HCT116 (cell line): Measurements from ENCODE around the gene ARHGEF6. TPM values are rescaled to one million over a fixed set of nuclear protein-coding genes. Genes with fewer than 3 reads are reported as not detected.

ENCODE experiments used
- ATAC-seq: fragments of 200-7000 bp; cut with Tn5 transposase; 2 replicates; pipeline ENCODE4 v1.9.1; 2020; ENCODE audit warnings: mild to moderate bottlenecking, moderate library complexity
- BruUV-seq: library from RNA; stranded (reverse); fragments of 400-500 nt; replicated peaks from 2 replicates; lab custom pipeline; 2021; lab: Mats Ljungman, UMichigan
- CTCF ChIA-PET: fragments of 300-600 bp; sonication (Branson Sonifier 250); formaldehyde crosslinking; loops from one replicate; lab custom pipeline; 2021; ENCODE audit warnings: antibody characterized with exemption; lab: Charles Lee
- POLR2A ChIA-PET: fragments of 300-600, 350-600 bp; sonication (Branson Sonifier 250); formaldehyde crosslinking; loops from one replicate; lab custom pipeline; 2021; ENCODE audit warnings: antibody characterized with exemption; lab: Charles Lee
- RAD21 ChIA-PET, 2 experiments: fragments of 300-600 bp; sonication (Branson Sonifier 250); formaldehyde crosslinking; loops; one replicate each; lab custom pipeline; 2023; ENCODE audit warnings: low total read pairs in 2 of 2; ENCODE audit not compliant: uncharacterized antibody in 2 of 2, unreplicated experiment in 2 of 2, low non-redundant PET in 1 of 2; lab: Charles Lee
- DNase-seq: peaks from one replicate; pipeline ENCODE4 v3.0.0-alpha.2; 2010; ENCODE audit warnings: low read depth, low spot score
- H2AFZ ChIP-seq: fragments of 200-600 bp; shearing (Covaris generic), sonication (generic); 2 replicates; pipeline ENCODE4 v1.6.1; 2017; ENCODE audit warnings: low read depth, mixed run types, mixed read lengths, antibody characterized with exemption, low read length; ENCODE audit not compliant: poor library complexity, severe bottlenecking
- H3K27ac ChIP-seq: 2 replicates; pipeline ENCODE4 v1.5.1; 2012; ENCODE audit warnings: low read depth, low read length
- H3K27me3 ChIP-seq: fragments of 200-600 bp; sonication (generic); 2 replicates; pipeline ENCODE4 v1.6.1; 2016; ENCODE audit warnings: mixed run types, low read length, mixed read lengths; ENCODE audit not compliant: insufficient read depth
- H3K36me3 ChIP-seq, 2 experiments: fragments of 200-500 bp in 1 of 2; fragments of 200-600 bp in 1 of 2; sonication (Bioruptor generic) in 1 of 2; sonication (generic) in 1 of 2; 2 replicates each; pipeline versions ENCODE4 v1.5.1 to v1.6.1; 2014 to 2016; ENCODE audit warnings: low read length in 2 of 2, inconsistent platforms in 1 of 2, mixed read lengths in 1 of 2, mixed run types in 1 of 2; ENCODE audit not compliant: insufficient read depth in 2 of 2, control insufficient read depth in 1 of 2
- H3K4me1 ChIP-seq, 2 experiments: fragments of 200-600 bp in 1 of 2; sonication (generic) in 1 of 2; 2 replicates each; pipeline versions ENCODE4 v1.5.1 to v1.6.1; 2012 to 2017; ENCODE audit warnings: low read length in 2 of 2, inconsistent platforms in 1 of 2, mild to moderate bottlenecking in 1 of 2, mixed read lengths in 1 of 2, mixed run types in 1 of 2, moderate library complexity in 1 of 2; ENCODE audit not compliant: insufficient read depth in 2 of 2, control insufficient read depth in 1 of 2
- H3K4me2 ChIP-seq: fragments of 200-600 bp; sonication (generic); 2 replicates; pipeline ENCODE4 v1.6.1; 2017; ENCODE audit warnings: mixed run types, low read length, mixed read lengths
- H3K4me3 ChIP-seq, 2 experiments: fragments of 200-600 bp in 1 of 2; sonication (generic) in 1 of 2; replicated peaks in 1 of 2; 2 replicates each; pipeline ENCODE4 v1.5.1; 2011 to 2016; ENCODE audit warnings: low read length in 2 of 2, control low read depth in 1 of 2, low read depth in 1 of 2, mild to moderate bottlenecking in 1 of 2, mixed read lengths in 1 of 2, mixed run types in 1 of 2
- H3K79me2 ChIP-seq: fragments of 200-600 bp; sonication (generic); 2 replicates; pipeline ENCODE4 v1.6.1; 2017; ENCODE audit warnings: mild to moderate bottlenecking, mixed run types, low read length, moderate library complexity, mixed read lengths; ENCODE audit not compliant: insufficient read depth
- H3K9ac ChIP-seq: fragments of 200-600 bp; sonication (generic); 2 replicates; pipeline ENCODE4 v1.6.1; 2016; ENCODE audit warnings: low read length, mixed read lengths
- H3K9me2 ChIP-seq: fragments of 200-600 bp; sonication (generic), shearing (Covaris generic); 2 replicates; pipeline ENCODE4 v1.6.1; 2017; ENCODE audit warnings: mixed run types, mild to moderate bottlenecking, moderate library complexity; ENCODE audit not compliant: insufficient read depth
- H3K9me3 ChIP-seq, 2 experiments: fragments of 200-500 bp in 1 of 2; fragments of 200-600 bp in 1 of 2; sonication (Bioruptor generic) in 1 of 2; sonication (generic) in 1 of 2; 2 replicates each; pipeline ENCODE4 v1.6.1; 2014 to 2017; ENCODE audit warnings: low read length in 2 of 2, mixed read lengths in 2 of 2, inconsistent platforms in 1 of 2, low read depth in 1 of 2, mild to moderate bottlenecking in 1 of 2, mixed run types in 1 of 2, moderate library complexity in 1 of 2; ENCODE audit not compliant: control insufficient read depth in 1 of 2, insufficient read depth in 1 of 2
- H4K20me1 ChIP-seq: fragments of 200-600 bp; sonication (generic), shearing (Covaris generic); 2 replicates; pipeline ENCODE4 v1.6.1; 2017; ENCODE audit warnings: mixed run types, mild to moderate bottlenecking, moderate library complexity; ENCODE audit not compliant: insufficient read depth
- CBX3 ChIP-seq: IDR thresholded peaks from 2 replicates; pipeline ENCODE4 v1.6.1; 2012; ENCODE audit warnings: low read depth
- CEBPB ChIP-seq: IDR thresholded peaks from 2 replicates; pipeline ENCODE4 v1.6.1; 2012; ENCODE audit warnings: low read depth
- EGR1 ChIP-seq: IDR thresholded peaks from 2 replicates; pipeline ENCODE4 v1.6.1; 2012; ENCODE audit warnings: low read depth
- ELF1 ChIP-seq: IDR thresholded peaks from 2 replicates; pipeline ENCODE4 v1.6.1; 2012; ENCODE audit warnings: low read depth, borderline replicate concordance
- EZH2 ChIP-seq: fragments of 200-600 bp; sonication (generic); IDR thresholded peaks from 2 replicates; pipeline ENCODE4 v1.6.1; 2017; ENCODE audit warnings: antibody characterized with exemption, mixed run types
- FOSL1 ChIP-seq: IDR thresholded peaks from 2 replicates; pipeline ENCODE4 v1.6.1; 2012; ENCODE audit warnings: low read depth
- POLR2A ChIP-seq: IDR thresholded peaks from 2 replicates; pipeline ENCODE4 v1.7.0; 2011; ENCODE audit warnings: borderline replicate concordance; ENCODE audit not compliant: insufficient read depth, insufficient read length; ENCODE audit errors: extremely low read depth
- RAD21 ChIP-seq: IDR thresholded peaks from 2 replicates; pipeline ENCODE4 v1.6.1; 2012; ENCODE audit warnings: low read depth, mild to moderate bottlenecking
- REST ChIP-seq: IDR thresholded peaks from 2 replicates; pipeline ENCODE4 v1.6.1; 2012; ENCODE audit warnings: low read depth
- SIN3A ChIP-seq: IDR thresholded peaks from 2 replicates; pipeline ENCODE4 v1.6.1; 2012; ENCODE audit warnings: low read depth
- SP1 ChIP-seq: IDR thresholded peaks from 2 replicates; pipeline ENCODE4 v1.6.1; 2012; ENCODE audit warnings: low read depth
- YY1 ChIP-seq: IDR thresholded peaks from 2 replicates; pipeline ENCODE4 v1.6.1; 2011; ENCODE audit warnings: low read length, low read depth, moderate library complexity, mild to moderate bottlenecking; ENCODE audit not compliant: insufficient replicate concordance; ENCODE audit errors: extremely low read depth
- ZBTB33 ChIP-seq: IDR thresholded peaks from 2 replicates; pipeline ENCODE4 v1.6.1; 2011; ENCODE audit warnings: mild to moderate bottlenecking, low read length, moderate library complexity; ENCODE audit not compliant: insufficient replicate concordance; ENCODE audit errors: extremely low read depth
- ZFX ChIP-seq: fragments of 450-650 bp; IDR thresholded peaks from 2 replicates; pipeline ENCODE4 v1.6.1; 2017
- ZNF274 ChIP-seq: fragments of 200-500 bp; sonication (Bioruptor generic); IDR thresholded peaks from 2 replicates; pipeline ENCODE4 v1.6.1; 2014; ENCODE audit warnings: mild to moderate bottlenecking, low read depth, low read length, inconsistent platforms
- intact Hi-C: fragments of 100-400 bp; cut with micrococcal nuclease; formaldehyde crosslinking; loops from 2 replicates; pipeline ENCODE4 v1.10.0; 2022
- total RNA-seq: library from RNA; stranded (reverse); gene quantifications from one replicate; pipeline ENCODE4 v1.2.1, GENCODE V29; 2021; ENCODE audit not compliant: unreplicated experiment
- TF ChIP-seq, protein P1 (sequence below): IDR thresholded peaks from 2 replicates; pipeline ENCODE4 v1.6.1; 2012

The ARHGEF6 gene
- total RNA-seq, 1 experiment from 2014 or later, result 1.9 TPM

DNA sequence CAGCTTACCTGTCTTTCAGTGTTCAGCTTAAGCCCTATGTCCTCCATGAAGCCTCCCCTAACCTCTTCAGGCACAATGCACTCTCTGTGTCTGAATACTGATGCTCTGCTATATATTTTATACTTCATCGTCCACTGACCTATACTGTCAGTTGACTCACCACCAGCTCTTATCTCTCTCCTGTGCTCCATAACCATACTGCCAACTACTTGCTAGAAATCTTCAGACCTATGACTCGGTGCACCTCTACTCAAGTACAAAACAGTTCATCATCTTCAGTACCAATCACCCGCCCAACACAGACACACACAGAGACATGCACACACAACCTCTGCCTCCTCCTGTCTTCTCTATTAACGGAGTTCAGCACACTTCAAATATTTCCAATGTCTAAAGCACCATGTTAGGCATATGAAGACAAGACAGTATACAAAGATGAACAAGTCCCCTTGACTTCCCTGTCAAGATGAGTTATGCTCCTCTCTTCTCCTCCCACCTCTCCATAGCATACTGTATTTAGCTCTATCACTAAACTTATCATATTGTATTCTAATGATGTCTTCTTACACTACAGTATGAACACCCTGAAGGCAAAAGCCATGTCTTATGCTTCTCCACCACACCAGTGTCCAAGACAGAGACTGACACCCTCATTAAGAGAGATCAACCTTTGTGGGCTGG, 42.5 kb downstream of the ARHGEF6 start:
- H3K9ac ChIP-seq, result no peak overlapping the region
- H3K4me1 ChIP-seq, result no peaks in the 10 kb centered on the region
- H3K36me3 ChIP-seq, result no peaks in the 10 kb centered on the region
- H4K20me1 ChIP-seq, result no peaks in the 10 kb centered on the region
- no peak overlapping the region for H3K27ac ChIP-seq
- RAD21 ChIA-PET, result no interaction called here
- H3K27me3 ChIP-seq, result no peaks in the 10 kb centered on the region
- POLR2A ChIA-PET, result interaction anchor here (1.0 kb wide), 1 partner anchor 142 kb away, joined by 3 read pairs; the partner anchor contains the start of gene RBMX
- H3K9me2 ChIP-seq, result no peaks in the 10 kb centered on the region
- CTCF ChIA-PET, result no interaction called here
- TF ChIP-seq SIN3A, result no peak
- no peak for DNase-seq
- H3K79me2 ChIP-seq, result no peaks in the 10 kb centered on the region
- H3K4me2 ChIP-seq, result no peak overlapping the region
- H3K9me3 ChIP-seq, result no peaks in the 10 kb centered on the region
- intact Hi-C loops, result no loop called here
- H2AFZ ChIP-seq, result no peak overlapping the region
- no TSS peak for BruUV-seq
- no peak for ATAC-seq
- no peak overlapping the region for H3K4me3 ChIP-seq

GRCh38 chrX:136736690-136737089, 44.0 kb downstream of the ARHGEF6 start:
- BruUV-seq, result no TSS peak
- DNase-seq (no peak), ATAC-seq (no peak)
- H3K9me3 ChIP-seq, result no peaks in the 10 kb centered on the region
- no peak overlapping the region for H3K4me3 ChIP-seq
- no peak overlapping the region for H3K27ac ChIP-seq
- H4K20me1 ChIP-seq, result no peaks in the 10 kb centered on the region
- no peak overlapping the region for H3K9ac ChIP-seq
- H3K4me2 ChIP-seq, result no peak overlapping the region
- no peaks in the 10 kb centered on the region for H3K79me2 ChIP-seq
- H3K27me3 ChIP-seq, result no peaks in the 10 kb centered on the region
- intact Hi-C loops, result no loop called here
- H3K4me1 ChIP-seq, result no peaks in the 10 kb centered on the region
- CTCF ChIA-PET, result no interaction called here
- H2AFZ ChIP-seq, result no peak overlapping the region
- no peaks in the 10 kb centered on the region for H3K9me2 ChIP-seq
- POLR2A ChIA-PET, result no interaction called here
- no peak for TF ChIP-seq CBX3
- no peak for TF ChIP-seq ELF1
- TF ChIP-seq REST, result no peak
- TF ChIP-seq, protein P1, sequence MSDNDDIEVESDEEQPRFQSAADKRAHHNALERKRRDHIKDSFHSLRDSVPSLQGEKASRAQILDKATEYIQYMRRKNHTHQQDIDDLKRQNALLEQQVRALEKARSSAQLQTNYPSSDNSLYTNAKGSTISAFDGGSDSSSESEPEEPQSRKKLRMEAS, result no peak
- no peak for TF ChIP-seq SP1
- TF ChIP-seq FOSL1, result no peak
- TF ChIP-seq ZBTB33, result no peak
- no peak for TF ChIP-seq EGR1
- TF ChIP-seq EZH2, result no peak
- no peak for TF ChIP-seq ZFX
- no peak for TF ChIP-seq CEBPB
- TF ChIP-seq POLR2A, result no peak
- TF ChIP-seq RAD21, result no peak
- TF ChIP-seq ZNF274, result no peak
- no peak for TF ChIP-seq YY1
- RAD21 ChIA-PET, result no interaction called here
- H3K36me3 ChIP-seq, result no peaks in the 10 kb centered on the region
